Mesenchymal stem cell (in vitro differentiated cells and primary cell): ENCODE measurements around the gene TRAPPC6A.

ENCODE experiments used
- DNase-seq: peaks from one replicate; pipeline ENCODE4 v3.0.0-alpha.2; 2013
- H2AFZ ChIP-seq: one replicate; pipeline ENCODE4 v1.6.1; 2013; ENCODE audit warnings: low read depth, mild to moderate bottlenecking, control low read depth, inconsistent platforms, low read length, moderate library complexity
- H2AK5ac ChIP-seq: 2 replicates; pipeline ENCODE4 v1.6.1; 2013; ENCODE audit warnings: low read length, moderate library complexity, mild to moderate bottlenecking, inconsistent platforms; ENCODE audit not compliant: severe bottlenecking
- H2BK120ac ChIP-seq: one replicate; pipeline ENCODE4 v1.6.1; 2013; ENCODE audit warnings: low read depth, mild to moderate bottlenecking, inconsistent platforms, low read length, moderate library complexity
- H2BK12ac ChIP-seq, 2 experiments: one replicate each; pipeline ENCODE4 v1.6.1; 2013; ENCODE audit warnings: inconsistent platforms in 2 of 2, low read length in 2 of 2, mild to moderate bottlenecking in 2 of 2, moderate library complexity in 2 of 2, control low read depth in 1 of 2
- H2BK15ac ChIP-seq: one replicate; pipeline ENCODE4 v1.6.1; 2013; ENCODE audit warnings: mild to moderate bottlenecking, low read depth, inconsistent platforms; ENCODE audit not compliant: poor library complexity, severe bottlenecking
- H2BK5ac ChIP-seq: 2 replicates; pipeline ENCODE4 v1.6.1; 2013; ENCODE audit warnings: low read depth, mild to moderate bottlenecking, low read length, control low read depth, inconsistent platforms; ENCODE audit not compliant: poor library complexity, severe bottlenecking
- H3K14ac ChIP-seq, 2 experiments: one replicate each; pipeline ENCODE4 v1.6.1; 2013; ENCODE audit warnings: inconsistent platforms in 2 of 2, low read length in 2 of 2, control low read depth in 1 of 2, mild to moderate bottlenecking in 1 of 2, moderate library complexity in 1 of 2
- H3K18ac ChIP-seq, 2 experiments: one replicate each; pipeline ENCODE4 v1.6.1; 2013; ENCODE audit warnings: inconsistent platforms in 2 of 2, low read length in 2 of 2, control low read depth in 1 of 2, low read depth in 1 of 2, mild to moderate bottlenecking in 1 of 2
- H3K23ac ChIP-seq, 2 experiments: one replicate each; pipeline ENCODE4 v1.6.1; 2013; ENCODE audit warnings: inconsistent platforms in 2 of 2, low read length in 2 of 2, mild to moderate bottlenecking in 2 of 2, moderate library complexity in 2 of 2, control low read depth in 1 of 2
- H3K27ac ChIP-seq: 2 replicates; pipeline ENCODE4 v1.5.1; 2013; ENCODE audit warnings: mild to moderate bottlenecking, moderate library complexity, low read length, control low read depth, inconsistent platforms; ENCODE audit not compliant: poor library complexity, severe bottlenecking
- H3K27me3 ChIP-seq, 2 experiments: 2 replicates each; pipeline versions ENCODE4 v1.6.1 to v1.7.0; 2013; ENCODE audit warnings: low read length in 2 of 2, mild to moderate bottlenecking in 2 of 2, moderate library complexity in 2 of 2, control low read depth in 1 of 2, inconsistent platforms in 1 of 2; ENCODE audit not compliant: control insufficient read depth in 1 of 2, insufficient read depth in 1 of 2
- H3K36me3 ChIP-seq, 2 experiments: 2 replicates each; pipeline versions ENCODE4 v1.6.1 to v1.7.0; 2013; ENCODE audit warnings: low read length in 2 of 2, control low read depth in 1 of 2, inconsistent platforms in 1 of 2, low read depth in 1 of 2, mild to moderate bottlenecking in 1 of 2; ENCODE audit not compliant: insufficient read depth in 2 of 2, control insufficient read depth in 1 of 2
- H3K4ac ChIP-seq, 2 experiments: one replicate each; pipeline ENCODE4 v1.6.1; 2013; ENCODE audit warnings: inconsistent platforms in 2 of 2, low read length in 2 of 2, mild to moderate bottlenecking in 2 of 2, moderate library complexity in 2 of 2, control low read depth in 1 of 2, low read depth in 1 of 2
- H3K4me1 ChIP-seq: 2 replicates; pipeline ENCODE4 v1.6.1; 2013; ENCODE audit warnings: low read depth, low read length, control low read depth; ENCODE audit not compliant: control insufficient read depth, insufficient read depth
- H3K4me2 ChIP-seq: 2 replicates; pipeline ENCODE4 v1.6.1; 2013; ENCODE audit warnings: low read length, mild to moderate bottlenecking, inconsistent platforms; ENCODE audit not compliant: poor library complexity, severe bottlenecking
- H3K4me3 ChIP-seq, 2 experiments: 2 replicates each; pipeline versions ENCODE4 v1.5.1 to v1.7.0; 2013; ENCODE audit warnings: low read length in 2 of 2, mild to moderate bottlenecking in 2 of 2, control low read depth in 1 of 2, low read depth in 1 of 2; ENCODE audit not compliant: insufficient read depth in 1 of 2
- H3K79me1 ChIP-seq: replicated peaks from 2 replicates; pipeline ENCODE4 v1.6.1; 2013; ENCODE audit warnings: mild to moderate bottlenecking, control low read depth, low read length, inconsistent platforms; ENCODE audit not compliant: poor library complexity, severe bottlenecking
- H3K9ac ChIP-seq: 2 replicates; pipeline ENCODE4 v1.7.0; 2013; ENCODE audit warnings: mild to moderate bottlenecking, low read length, moderate library complexity
- H3K9me3 ChIP-seq: 2 replicates; pipeline ENCODE4 v1.7.0; 2013; ENCODE audit warnings: mild to moderate bottlenecking, low read length; ENCODE audit not compliant: control insufficient read depth
- H4K8ac ChIP-seq: one replicate; pipeline ENCODE4 v1.6.1; 2013; ENCODE audit warnings: inconsistent platforms, mild to moderate bottlenecking, low read length, moderate library complexity
- H4K91ac ChIP-seq: one replicate; pipeline ENCODE4 v1.6.1; 2013; ENCODE audit warnings: mild to moderate bottlenecking, low read length, inconsistent platforms
- WGBS: methylation state at CpG from one replicate; pipeline ENCODE4 v1.1.7; 2013; ENCODE audit warnings: mixed read lengths; 5-methylcytosine and 5-hydroxymethylcytosine counted together

TRAPPC6A gene

GRCh38 chr19:45195764-45196163, 17.7 kb upstream of the TRAPPC6A start:
- H3K18ac ChIP-seq, result no peak overlapping the region
- 57% methylated on average over 6 of the region's 6 CpGs for WGBS

DNA sequence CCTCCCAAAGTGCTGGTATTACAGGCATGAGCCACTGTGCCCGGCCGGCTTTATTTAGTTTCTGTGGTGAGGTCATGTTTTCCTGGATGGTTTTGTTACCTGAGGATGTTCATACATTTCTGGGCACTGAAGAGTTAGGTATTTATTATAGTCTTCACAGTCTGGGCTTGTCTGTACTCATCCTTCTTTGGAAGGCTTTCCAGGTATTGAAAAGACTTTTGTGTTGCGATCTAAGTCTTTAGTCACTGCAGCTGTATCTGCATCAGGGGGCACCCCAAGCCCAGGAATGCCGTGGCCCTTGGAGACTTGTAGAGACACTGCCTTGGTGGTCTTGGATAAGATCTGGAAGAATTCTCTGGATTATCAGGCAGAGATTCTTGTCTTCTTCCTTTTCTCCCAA, 13.3 kb upstream of the TRAPPC6A start:
- no peak overlapping the region for H3K4me2 ChIP-seq
- no peak overlapping the region for H3K4me3 ChIP-seq
- WGBS, result 94% methylated on average over 4 of the region's 4 CpGs
- no peak overlapping the region for H4K91ac ChIP-seq
- H2BK120ac ChIP-seq, result no peak overlapping the region
- no peaks in the 10 kb centered on the region for H3K27me3 ChIP-seq
- no peak overlapping the region for H2BK15ac ChIP-seq
- H3K36me3 ChIP-seq, result peaks cover 0 to 2% of the 10 kb centered on the region in 2 experiments
- H3K79me1 ChIP-seq, result no peaks in the 10 kb centered on the region
- no peak overlapping the region for H3K23ac ChIP-seq
- H3K4me1 ChIP-seq, result peaks cover 4% of the 10 kb centered on the region
- no peak overlapping the region for H2AFZ ChIP-seq
- no peak overlapping the region for H2AK5ac ChIP-seq
- H2BK5ac ChIP-seq, result no peak overlapping the region
- no peak overlapping the region for H3K27ac ChIP-seq
- H3K4ac ChIP-seq, result no peak overlapping the region
- no peak overlapping the region for H4K8ac ChIP-seq
- no peaks in the 10 kb centered on the region for H3K9me3 ChIP-seq
- no peak overlapping the region for H3K9ac ChIP-seq
- no peak overlapping the region for H3K14ac ChIP-seq
- no peak overlapping the region for H2BK12ac ChIP-seq
- no peak for DNase-seq
- no peak overlapping the region for H3K18ac ChIP-seq

More at GRCh38 chr19:45195764-45196163, 17.7 kb upstream of the TRAPPC6A start:
- H3K4me3 ChIP-seq, result no peak overlapping the region
- no peak overlapping the region for H2BK12ac ChIP-seq
- no peak overlapping the region for H2BK120ac ChIP-seq
- H3K79me1 ChIP-seq, result no peaks in the 10 kb centered on the region
- H3K27ac ChIP-seq, result no peak overlapping the region
- H3K27me3 ChIP-seq, result no peaks in the 10 kb centered on the region
- H3K9ac ChIP-seq, result no peak overlapping the region
- no peak overlapping the region for H4K91ac ChIP-seq
- H3K36me3 ChIP-seq, result no peaks in the 10 kb centered on the region
- H2AK5ac ChIP-seq, result no peak overlapping the region
- H3K9me3 ChIP-seq, result no peaks in the 10 kb centered on the region
- H3K4me2 ChIP-seq, result no peak overlapping the region
- peak; percentile 65 for DNase-seq
- no peak overlapping the region for H3K23ac ChIP-seq
- H3K14ac ChIP-seq, result no peak overlapping the region
- no peak overlapping the region for H2BK5ac ChIP-seq
- H2BK15ac ChIP-seq, result no peak overlapping the region
- H3K4me1 ChIP-seq, result no peaks in the 10 kb centered on the region
- H2AFZ ChIP-seq, result no peak overlapping the region
- H3K4ac ChIP-seq, result no peak overlapping the region
- no peak overlapping the region for H4K8ac ChIP-seq

GRCh38 chr19:45189971-45190370, 11.9 kb upstream of the TRAPPC6A start:
- Histone ChIP-seq H4K8ac (no peak overlapping the region), H2AK5ac (no peak overlapping the region), H3K4me2 (no peak overlapping the region), H2BK12ac (no peak overlapping the region), H3K36me3 (peaks cover 0 to 2% of the 10 kb centered on the region in 2 experiments), H3K18ac (no peak overlapping the region), H3K79me1 (no peaks in the 10 kb centered on the region), H3K14ac (no peak overlapping the region), H4K91ac (no peak overlapping the region), H3K27me3 (no peaks in the 10 kb centered on the region), H3K27ac (no peak overlapping the region), H2AFZ (no peak overlapping the region), H3K4me3 (no peak overlapping the region), H3K9ac (no peak overlapping the region), H2BK15ac (no peak overlapping the region), H2BK120ac (no peak overlapping the region), H3K9me3 (no peaks in the 10 kb centered on the region), H3K23ac (no peak overlapping the region), H3K4ac (no peak overlapping the region), H2BK5ac (no peak overlapping the region), H3K4me1 (peaks cover 4% of the 10 kb centered on the region)
- WGBS, result no CpG with 5 or more reads among the region's 1 CpG
- no peak for DNase-seq

DNA sequence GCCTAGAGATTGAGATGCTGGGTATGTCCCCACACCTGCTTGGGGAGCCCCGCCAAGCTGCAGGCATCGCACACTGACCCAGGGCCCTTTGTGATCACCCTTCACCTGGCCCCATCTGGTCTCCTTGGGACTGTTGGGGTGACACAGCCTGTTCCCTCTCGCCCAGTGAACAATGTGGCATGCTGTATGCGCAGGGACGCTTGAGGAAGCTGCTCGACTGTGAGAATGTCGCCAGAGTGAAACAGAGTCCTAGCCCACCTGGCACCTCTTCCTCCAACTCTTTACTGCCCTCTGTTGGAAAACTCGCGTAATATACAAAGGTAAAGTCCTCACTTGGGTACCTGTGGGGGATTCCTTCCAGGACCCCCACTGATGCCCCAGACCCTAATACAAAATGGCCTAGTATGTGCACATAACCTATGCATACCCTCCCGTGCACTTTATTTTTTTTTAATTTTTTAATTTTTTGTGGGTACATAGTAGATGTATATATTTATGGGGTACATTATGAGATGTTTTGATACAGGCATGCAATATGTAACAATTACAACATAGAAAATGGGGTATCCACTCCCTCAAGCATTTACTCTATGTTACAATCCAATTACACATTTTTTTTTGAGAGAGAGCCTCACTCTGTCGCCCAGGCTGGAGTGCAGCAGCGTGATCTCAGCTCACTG, 9.5 kb upstream of the TRAPPC6A start:
- H3K27me3 ChIP-seq, result no peaks in the 10 kb centered on the region
- H4K91ac ChIP-seq, result no peak overlapping the region
- no peak overlapping the region for H3K4me3 ChIP-seq
- peaks cover 3% of the 10 kb centered on the region for H3K79me1 ChIP-seq
- H2AFZ ChIP-seq, result no peak overlapping the region
- H2BK12ac ChIP-seq, result no peak overlapping the region
- peaks cover 0 to 2% of the 10 kb centered on the region in 2 experiments for H3K36me3 ChIP-seq
- no peak overlapping the region for H3K4ac ChIP-seq
- DNase-seq, result no peak
- H2AK5ac ChIP-seq, result no peak overlapping the region
- WGBS, result 42% methylated on average over 11 of the region's 12 CpGs
- no peak overlapping the region for H2BK120ac ChIP-seq
- H2BK5ac ChIP-seq, result no peak overlapping the region
- no peak overlapping the region for H3K23ac ChIP-seq
- no peak overlapping the region for H3K18ac ChIP-seq
- H3K9ac ChIP-seq, result no peak overlapping the region
- no peak overlapping the region for H3K4me2 ChIP-seq
- H3K27ac ChIP-seq, result no peak overlapping the region
- no peak overlapping the region for H4K8ac ChIP-seq
- no peak overlapping the region for H3K14ac ChIP-seq
- H2BK15ac ChIP-seq, result no peak overlapping the region
- no peaks in the 10 kb centered on the region for H3K9me3 ChIP-seq
- H3K4me1 ChIP-seq, result peaks cover 4% of the 10 kb centered on the region
